ENCODE data around the gene KLK12. TPM values are rescaled to one million over a fixed set of nuclear protein-coding genes. Genes with fewer than 3 reads are reported as not detected.

Gene KLK12
- total RNA-seq, 1 donor from 2014 or later = not detected

DNA sequence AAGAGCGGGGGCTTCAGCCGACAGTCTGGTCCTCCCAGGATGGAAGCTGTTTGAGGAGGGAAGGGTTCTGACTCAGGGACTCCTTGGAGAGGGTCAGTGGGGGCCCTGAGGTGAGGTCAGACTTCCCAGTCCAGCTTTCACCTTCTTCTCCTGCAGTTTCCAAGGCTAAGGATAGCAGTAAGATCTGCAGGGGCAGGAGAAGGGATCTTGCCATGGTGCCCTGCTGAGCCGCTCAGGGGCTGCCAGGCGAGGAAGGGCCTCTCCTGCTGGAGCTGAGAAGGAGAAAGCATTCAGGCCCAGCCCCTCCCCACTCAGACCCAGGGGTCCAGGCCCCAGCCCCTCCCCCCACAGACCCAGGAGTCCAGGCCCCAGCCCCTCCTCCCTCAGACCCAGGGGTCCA, 52.6 kb downstream of the KLK12 start:
- Histone ChIP-seq H3K27me3 (peaks cover 16% of the 10 kb centered on the region), H3K27ac (no peak overlapping the region), H3K4me1 (no peaks in the 10 kb centered on the region), H3K9me3 (no peaks in the 10 kb centered on the region), H3K4me3 (no peak overlapping the region), H3K36me3 (no peaks in the 10 kb centered on the region)
- intact Hi-C loops (cut with DNase I) = no loop called here
- DNase-seq (no peak), ATAC-seq (no peak)
- TF ChIP-seq, protein P1, sequence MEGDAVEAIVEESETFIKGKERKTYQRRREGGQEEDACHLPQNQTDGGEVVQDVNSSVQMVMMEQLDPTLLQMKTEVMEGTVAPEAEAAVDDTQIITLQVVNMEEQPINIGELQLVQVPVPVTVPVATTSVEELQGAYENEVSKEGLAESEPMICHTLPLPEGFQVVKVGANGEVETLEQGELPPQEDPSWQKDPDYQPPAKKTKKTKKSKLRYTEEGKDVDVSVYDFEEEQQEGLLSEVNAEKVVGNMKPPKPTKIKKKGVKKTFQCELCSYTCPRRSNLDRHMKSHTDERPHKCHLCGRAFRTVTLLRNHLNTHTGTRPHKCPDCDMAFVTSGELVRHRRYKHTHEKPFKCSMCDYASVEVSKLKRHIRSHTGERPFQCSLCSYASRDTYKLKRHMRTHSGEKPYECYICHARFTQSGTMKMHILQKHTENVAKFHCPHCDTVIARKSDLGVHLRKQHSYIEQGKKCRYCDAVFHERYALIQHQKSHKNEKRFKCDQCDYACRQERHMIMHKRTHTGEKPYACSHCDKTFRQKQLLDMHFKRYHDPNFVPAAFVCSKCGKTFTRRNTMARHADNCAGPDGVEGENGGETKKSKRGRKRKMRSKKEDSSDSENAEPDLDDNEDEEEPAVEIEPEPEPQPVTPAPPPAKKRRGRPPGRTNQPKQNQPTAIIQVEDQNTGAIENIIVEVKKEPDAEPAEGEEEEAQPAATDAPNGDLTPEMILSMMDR (IDR thresholded peaks at IDR 0.05) = no peak

DNA sequence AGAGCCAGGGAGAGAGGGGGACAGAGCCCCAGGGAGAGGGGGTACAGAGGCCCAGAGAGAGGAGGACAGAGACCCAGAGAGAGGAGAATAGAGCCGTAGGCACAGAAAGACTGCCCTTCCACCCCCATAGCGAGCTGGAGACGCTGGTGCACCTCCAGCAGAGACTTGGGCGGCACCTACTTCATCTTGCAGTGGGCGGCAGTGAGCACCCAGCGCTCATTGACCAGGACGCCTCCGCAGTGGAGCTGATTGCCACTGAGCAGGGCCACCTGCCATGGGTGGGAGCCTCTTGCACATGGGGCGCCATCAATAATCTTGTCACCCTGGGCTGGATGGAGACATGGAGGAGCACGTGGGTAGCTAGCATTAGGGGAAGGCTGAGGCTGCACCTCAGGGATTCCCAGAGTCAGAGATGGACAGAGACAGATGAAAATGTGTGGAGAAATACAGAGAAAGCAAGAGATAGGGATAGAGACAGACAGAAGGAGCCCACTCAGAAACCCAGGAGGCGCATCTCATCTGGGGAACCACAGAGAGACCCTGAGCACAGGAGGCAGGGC, 53.1 kb downstream of the KLK12 start:
- H3K27me3 ChIP-seq = peaks cover 16% of the 10 kb centered on the region
- TF ChIP-seq, protein P1 (IDR thresholded peaks at IDR 0.05) = no peak
- no peak for DNase-seq
- H3K27ac ChIP-seq = no peak overlapping the region
- H3K36me3 ChIP-seq = no peaks in the 10 kb centered on the region
- ATAC-seq = peak; percentile 16
- H3K9me3 ChIP-seq = no peaks in the 10 kb centered on the region
- intact Hi-C loops (cut with DNase I) = no loop called here
- no peak overlapping the region for H3K4me3 ChIP-seq
- H3K4me1 ChIP-seq = no peaks in the 10 kb centered on the region

DNA sequence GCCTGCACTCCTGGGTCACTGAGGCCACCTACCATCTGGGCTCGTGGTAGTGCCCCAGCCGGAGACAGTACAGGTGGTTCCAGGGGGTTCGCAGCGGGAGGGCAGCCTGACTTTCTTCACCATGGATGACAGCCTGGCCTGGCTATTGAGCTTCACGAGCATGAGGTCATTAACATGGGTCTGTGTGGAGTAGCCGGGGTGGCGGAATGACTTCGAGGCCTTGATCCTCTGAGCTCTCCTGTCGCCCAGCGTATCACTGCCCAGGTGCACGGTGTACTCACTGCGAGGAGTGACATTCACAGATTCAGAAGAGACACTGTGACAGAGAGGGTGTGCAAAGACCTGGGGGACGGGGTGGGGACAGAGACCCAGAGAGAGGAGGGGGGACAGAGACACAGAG, 54.6 kb downstream of the KLK12 start:
- H3K9me3 ChIP-seq = no peaks in the 10 kb centered on the region
- intact Hi-C loops (cut with DNase I) = no loop called here
- no peak for ATAC-seq

DNA sequence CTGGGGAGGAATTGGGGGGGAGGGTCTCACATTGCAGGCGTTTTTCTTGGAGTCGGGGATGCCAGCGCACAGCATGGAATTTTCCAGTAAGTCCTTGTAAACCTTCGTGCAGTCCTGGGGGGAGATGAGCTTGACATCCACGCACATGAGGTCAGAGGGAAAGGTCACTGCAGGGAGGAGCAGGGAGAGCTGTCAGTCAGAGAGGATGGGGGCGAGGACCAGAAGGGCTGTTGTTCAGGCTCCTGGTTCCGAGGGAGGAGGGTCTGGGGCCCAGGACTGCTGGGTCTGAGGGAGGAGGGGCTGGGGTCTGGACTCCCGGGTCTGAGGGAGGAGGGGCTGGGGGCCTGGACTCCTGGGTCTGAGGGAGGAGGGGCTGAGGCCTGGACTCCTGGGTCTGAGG, 55.0 kb downstream of the KLK12 start:
- Histone ChIP-seq H3K9me3 (no peaks in the 10 kb centered on the region), H3K27me3 (peaks cover 16% of the 10 kb centered on the region), H3K4me1 (no peaks in the 10 kb centered on the region), H3K36me3 (no peaks in the 10 kb centered on the region), H3K4me3 (no peak overlapping the region), H3K27ac (no peak overlapping the region)
- TF ChIP-seq, protein P1 (IDR thresholded peaks at IDR 0.05) = no peak
- DNase-seq (no peak), ATAC-seq (no peak)
- intact Hi-C loops (cut with DNase I) = no loop called here

More for the DNA sequence above, 54.6 kb downstream of the KLK12 start:
- Histone ChIP-seq H3K4me3 (no peak overlapping the region), H3K27me3 (peaks cover 16% of the 10 kb centered on the region), H3K36me3 (no peaks in the 10 kb centered on the region), H3K27ac (no peak overlapping the region), H3K4me1 (no peaks in the 10 kb centered on the region)
- TF ChIP-seq, protein P1 (IDR thresholded peaks at IDR 0.05) = no peak
- DNase-seq = no peak

Other genes starting within 250 kb of the KLK12 start
- gene ACP4, start 244.6 kb downstream of the KLK12 start, total RNA-seq = not detected
- gene KLK1, start 211.2 kb downstream of the KLK12 start, total RNA-seq = 1.7 TPM
- gene KLK15, start 201.4 kb downstream of the KLK12 start, total RNA-seq = not detected
- gene KLK3, start 180.1 kb downstream of the KLK12 start, total RNA-seq = not detected
- gene KLK2, start 161.6 kb downstream of the KLK12 start, total RNA-seq = not detected
- gene KLK4, start 123.6 kb downstream of the KLK12 start, total RNA-seq = not detected
- gene KLK5, start 82.0 kb downstream of the KLK12 start, total RNA-seq = not detected
- not detected for gene KLK6, start 65.4 kb downstream of the KLK12 start, total RNA-seq
- 0.41 TPM for gene KLK7, start 51.1 kb downstream of the KLK12 start, total RNA-seq
- gene KLK8, start 33.4 kb downstream of the KLK12 start, total RNA-seq = not detected
- gene KLK10, start 15.3 kb downstream of the KLK12 start, total RNA-seq = 4.7 TPM
- gene KLK11, start 8.4 kb downstream of the KLK12 start, total RNA-seq = 10.8 TPM
- not detected for gene KLK13, start 30.1 kb upstream of the KLK12 start, total RNA-seq
- not detected for gene KLK14, start 47.9 kb upstream of the KLK12 start, total RNA-seq
- 8.5 TPM for gene CTU1, start 73.4 kb upstream of the KLK12 start, total RNA-seq
- gene SIGLEC9, start 89.9 kb upstream of the KLK12 start, total RNA-seq = 14.5 TPM
- 11.0 TPM for gene SIGLEC7, start 107.3 kb upstream of the KLK12 start, total RNA-seq
- gene CD33, start 190.1 kb upstream of the KLK12 start, total RNA-seq = 20.7 TPM
- gene SIGLECL1, start 216.1 kb upstream of the KLK12 start, total RNA-seq = not detected

Measured in upper lobe of right lung (tissue), 1 donor.